OCI-LY7 (cell line): Measurements from ENCODE around the gene UBE2E3. TPM values are rescaled to one million over a fixed set of nuclear protein-coding genes. Genes with fewer than 3 reads are reported as not detected.

Experiments
- BruUV-seq: library from RNA; stranded (reverse); fragments of 400-500 nt; replicated peaks from 2 replicates; lab custom pipeline; 2021; lab: Mats Ljungman, UMichigan
- CTCF ChIA-PET: fragments of 300-600 bp; sonication (Branson Sonifier 250); formaldehyde crosslinking; loops from one replicate; lab custom pipeline; 2022; ENCODE audit warnings: antibody characterized with exemption; ENCODE audit not compliant: unreplicated experiment; lab: Charles Lee
- POLR2A ChIA-PET: fragments of 300-600 bp; sonication (Branson Sonifier 250); formaldehyde crosslinking; loops from one replicate; lab custom pipeline; 2022; ENCODE audit warnings: antibody characterized with exemption; lab: Charles Lee
- DNase-seq: peaks from one replicate; pipeline ENCODE4 v3.0.0-alpha.2; 2015; ENCODE audit warnings: low spot score
- H2AFZ ChIP-seq: fragments of 200-600 bp; sonication (generic), shearing (Covaris generic); 2 replicates; pipeline ENCODE4 v1.6.1; 2014; ENCODE audit warnings: mild to moderate bottlenecking, antibody characterized with exemption, low read length, moderate library complexity
- H3K27ac ChIP-seq: fragments of 200-600 bp; sonication (generic); 2 replicates; pipeline ENCODE4 v1.5.1; 2014; ENCODE audit warnings: mixed run types, low read depth, mild to moderate bottlenecking, moderate library complexity, low read length, inconsistent platforms; ENCODE audit not compliant: poor library complexity, severe bottlenecking
- H3K36me3 ChIP-seq: fragments of 200-600 bp; sonication (generic); 2 replicates; pipeline ENCODE4 v1.6.1; 2014; ENCODE audit warnings: mild to moderate bottlenecking, antibody characterized with exemption, low read length, moderate library complexity, mixed read lengths; ENCODE audit not compliant: insufficient read depth
- H3K4me1 ChIP-seq: fragments of 200-600 bp; sonication (generic); 2 replicates; pipeline ENCODE4 v1.5.1; 2014; ENCODE audit warnings: mild to moderate bottlenecking, low read length; ENCODE audit not compliant: insufficient read depth, poor library complexity, severe bottlenecking
- H3K4me2 ChIP-seq: fragments of 200-600 bp; sonication (generic); 2 replicates; pipeline ENCODE4 v1.6.1; 2014; ENCODE audit warnings: mild to moderate bottlenecking, low read length
- H3K4me3 ChIP-seq: fragments of 200-600 bp; sonication (generic); 2 replicates; pipeline ENCODE4 v1.5.1; 2014; ENCODE audit warnings: mild to moderate bottlenecking, low read depth, low read length; ENCODE audit not compliant: poor library complexity, severe bottlenecking
- H3K79me2 ChIP-seq: fragments of 200-600 bp; sonication (generic); 2 replicates; pipeline ENCODE4 v1.6.1; 2016; ENCODE audit warnings: low read depth, mild to moderate bottlenecking, low read length, moderate library complexity, mixed read lengths; ENCODE audit not compliant: insufficient read depth
- H3K9me2 ChIP-seq: fragments of 200-600 bp; sonication (generic); 2 replicates; pipeline ENCODE4 v1.6.1; 2016; ENCODE audit warnings: mild to moderate bottlenecking, low read length, mixed read lengths; ENCODE audit not compliant: insufficient read depth
- H3K9me3 ChIP-seq: fragments of 200-600 bp; sonication (generic); 2 replicates; pipeline ENCODE4 v1.6.1; 2014; ENCODE audit warnings: mild to moderate bottlenecking, mixed run types, low read length, mixed read lengths
- H4K20me1 ChIP-seq: fragments of 200-600 bp; sonication (generic); 2 replicates; pipeline ENCODE4 v1.6.1; 2014; ENCODE audit warnings: mild to moderate bottlenecking, antibody characterized with exemption, low read length, moderate library complexity, mixed read lengths; ENCODE audit not compliant: insufficient read depth
- CTCF ChIP-seq: fragments of 200-600 bp; sonication (generic); conservative IDR thresholded peaks from 2 replicates; pipeline ENCODE4 v1.5.1; 2014; ENCODE audit warnings: mild to moderate bottlenecking, antibody characterized with exemption, low read length, moderate library complexity, mixed read lengths
- EZH2phosphoT487 ChIP-seq: fragments of 200-600 bp; sonication (generic); IDR thresholded peaks from 2 replicates; pipeline ENCODE4 v1.6.1; 2018; ENCODE audit warnings: low read depth, borderline replicate concordance, mild to moderate bottlenecking, mixed run types, antibody characterized with exemption, low read length, moderate library complexity, mixed read lengths
- intact Hi-C: fragments of 100-400 bp; cut with micrococcal nuclease; formaldehyde crosslinking; loops from one replicate; pipeline ENCODE4 v1.10.0; 2022; ENCODE audit not compliant: unreplicated experiment
- total RNA-seq, 2 experiments: library from RNA; depleted of rRNA in 1 of 2; stranded (reverse); fragments of >200 nt in 1 of 2; shearing (Covaris generic) in 1 of 2; gene quantifications; 2 replicates each; pipeline ENCODE4 v1.2.3, GENCODE V29; 2014 to 2022

Gene UBE2E3
- total RNA-seq, 2 experiments from 2014 or later, result 33.7 to 48.6 TPM

GRCh38 chr2:181105562-181105961 lies 125.2 kb downstream of the UBE2E3 start:
- Histone ChIP-seq H3K36me3 (no peaks in the 10 kb centered on the region), H3K4me2 (no peak overlapping the region), H3K4me1 (no peaks in the 10 kb centered on the region), H3K9me3 (no peaks in the 10 kb centered on the region), H3K27ac (no peak overlapping the region), H3K79me2 (no peaks in the 10 kb centered on the region), H3K4me3 (no peak overlapping the region), H4K20me1 (no peaks in the 10 kb centered on the region), H3K9me2 (no peaks in the 10 kb centered on the region), H2AFZ (no peak overlapping the region)
- ChIA-PET CTCF (no interaction called here), POLR2A (interaction anchor here (1.5 kb wide), 1 partner anchor 20 kb away, joined by 4 read pairs; no protein-coding TSS in a partner anchor)
- BruUV-seq, result no TSS peak
- intact Hi-C loops, result loop anchor here (5.0 kb wide), 1 partner anchor 197 kb away; no protein-coding TSS in a partner anchor
- no peak for DNase-seq
- TF ChIP-seq EZH2phosphoT487 (no peak), CTCF (no peak)

GRCh38 chr2:181106229-181106628 lies 125.8 kb downstream of the UBE2E3 start:
- Histone ChIP-seq H3K27ac (no peak overlapping the region), H3K4me3 (no peak overlapping the region), H3K4me1 (no peaks in the 10 kb centered on the region), H3K9me2 (no peaks in the 10 kb centered on the region), H4K20me1 (no peaks in the 10 kb centered on the region), H3K9me3 (no peaks in the 10 kb centered on the region), H3K79me2 (no peaks in the 10 kb centered on the region), H2AFZ (no peak overlapping the region), H3K36me3 (no peaks in the 10 kb centered on the region), H3K4me2 (no peak overlapping the region)
- no peak for TF ChIP-seq EZH2phosphoT487
- TF ChIP-seq CTCF, result no peak
- DNase-seq, result no peak
- intact Hi-C loops, result loop anchor here (5.0 kb wide), 1 partner anchor 196 kb away; no protein-coding TSS in a partner anchor
- no TSS peak for BruUV-seq
- POLR2A ChIA-PET, result interaction anchor here (0.6 kb wide), 1 partner anchor 8 kb away, joined by 3 read pairs; no protein-coding TSS in a partner anchor
- CTCF ChIA-PET, result no interaction called here

GRCh38 chr2:181106789-181107627 lies 126.6 kb downstream of the UBE2E3 start:
- Histone ChIP-seq H4K20me1 (no peaks in the 10 kb centered on the region), H3K36me3 (no peaks in the 10 kb centered on the region), H3K4me3 (no peak overlapping the region), H3K9me3 (no peaks in the 10 kb centered on the region), H2AFZ (no peak overlapping the region), H3K27ac (no peak overlapping the region), H3K4me1 (no peaks in the 10 kb centered on the region), H3K79me2 (no peaks in the 10 kb centered on the region), H3K9me2 (no peaks in the 10 kb centered on the region), H3K4me2 (no peak overlapping the region)
- TF ChIP-seq CTCF, result no peak
- TF ChIP-seq EZH2phosphoT487, result no peak
- no peak for DNase-seq
- BruUV-seq, result no TSS peak
- POLR2A ChIA-PET, result interaction anchor here (0.6 kb wide), 1 partner anchor 9 kb away, joined by 3 read pairs; no protein-coding TSS in a partner anchor
- CTCF ChIA-PET, result no interaction called here
- intact Hi-C loops, result loop anchor here (5.0 kb wide), 1 partner anchor 195 kb away; no protein-coding TSS in a partner anchor
